ENCODE measurements around the gene SAMD14. TPM values are rescaled to one million over a fixed set of nuclear protein-coding genes. Genes with fewer than 3 reads are reported as not detected.

SAMD14 gene
- total and polyA plus RNA-seq, 2 experiments from 2014 or later, result 0.70 to 4.7 TPM

DNA sequence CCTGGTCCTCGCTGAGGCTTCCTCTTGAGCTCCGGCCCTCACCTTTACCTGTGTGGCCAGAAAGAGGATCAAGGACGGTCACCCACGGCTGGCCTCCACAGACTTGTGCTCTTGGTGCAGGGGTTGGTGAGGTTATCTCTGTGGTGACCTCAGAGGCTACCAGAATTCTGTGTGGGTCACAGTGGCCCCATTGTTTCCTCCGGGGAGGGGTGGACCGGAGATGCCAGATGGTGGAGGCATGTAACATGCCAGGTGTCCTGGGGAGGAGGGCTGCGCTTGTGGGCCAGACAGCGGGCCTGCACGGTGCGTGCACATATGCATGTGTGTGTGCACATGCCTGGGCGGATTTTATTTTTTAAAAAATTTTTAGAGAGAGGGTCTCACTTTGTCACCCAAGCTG, 42.2 kb upstream of the SAMD14 start (continued):
- TF ChIP-seq, protein P1, sequence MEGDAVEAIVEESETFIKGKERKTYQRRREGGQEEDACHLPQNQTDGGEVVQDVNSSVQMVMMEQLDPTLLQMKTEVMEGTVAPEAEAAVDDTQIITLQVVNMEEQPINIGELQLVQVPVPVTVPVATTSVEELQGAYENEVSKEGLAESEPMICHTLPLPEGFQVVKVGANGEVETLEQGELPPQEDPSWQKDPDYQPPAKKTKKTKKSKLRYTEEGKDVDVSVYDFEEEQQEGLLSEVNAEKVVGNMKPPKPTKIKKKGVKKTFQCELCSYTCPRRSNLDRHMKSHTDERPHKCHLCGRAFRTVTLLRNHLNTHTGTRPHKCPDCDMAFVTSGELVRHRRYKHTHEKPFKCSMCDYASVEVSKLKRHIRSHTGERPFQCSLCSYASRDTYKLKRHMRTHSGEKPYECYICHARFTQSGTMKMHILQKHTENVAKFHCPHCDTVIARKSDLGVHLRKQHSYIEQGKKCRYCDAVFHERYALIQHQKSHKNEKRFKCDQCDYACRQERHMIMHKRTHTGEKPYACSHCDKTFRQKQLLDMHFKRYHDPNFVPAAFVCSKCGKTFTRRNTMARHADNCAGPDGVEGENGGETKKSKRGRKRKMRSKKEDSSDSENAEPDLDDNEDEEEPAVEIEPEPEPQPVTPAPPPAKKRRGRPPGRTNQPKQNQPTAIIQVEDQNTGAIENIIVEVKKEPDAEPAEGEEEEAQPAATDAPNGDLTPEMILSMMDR (conservative IDR thresholded peaks at IDR 0.05; ENCODE audit: low read depth in 2 of 2), result no peak
- TF ChIP-seq POLR2AphosphoS5 (IDR thresholded peaks at IDR 0.05; ENCODE audit: low read depth) (no peak), JUNB (IDR thresholded peaks at IDR 0.05; ENCODE audit: unreplicated experiment) (no peak), EZH2phosphoT487 (IDR thresholded peaks at IDR 0.05; ENCODE audit: unreplicated experiment) (no peak), EZH2 (IDR thresholded peaks at IDR 0.05; ENCODE audit: low read depth, unreplicated experiment) (no peak), CREB1 (CRISPR knock-in tag; IDR thresholded peaks at IDR 0.05; ENCODE audit: low read depth) (no peak)
- TF ChIP-seq, protein P2, sequence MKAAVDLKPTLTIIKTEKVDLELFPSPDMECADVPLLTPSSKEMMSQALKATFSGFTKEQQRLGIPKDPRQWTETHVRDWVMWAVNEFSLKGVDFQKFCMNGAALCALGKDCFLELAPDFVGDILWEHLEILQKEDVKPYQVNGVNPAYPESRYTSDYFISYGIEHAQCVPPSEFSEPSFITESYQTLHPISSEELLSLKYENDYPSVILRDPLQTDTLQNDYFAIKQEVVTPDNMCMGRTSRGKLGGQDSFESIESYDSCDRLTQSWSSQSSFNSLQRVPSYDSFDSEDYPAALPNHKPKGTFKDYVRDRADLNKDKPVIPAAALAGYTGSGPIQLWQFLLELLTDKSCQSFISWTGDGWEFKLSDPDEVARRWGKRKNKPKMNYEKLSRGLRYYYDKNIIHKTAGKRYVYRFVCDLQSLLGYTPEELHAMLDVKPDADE (IDR thresholded peaks at IDR 0.05), result no peak

DNA sequence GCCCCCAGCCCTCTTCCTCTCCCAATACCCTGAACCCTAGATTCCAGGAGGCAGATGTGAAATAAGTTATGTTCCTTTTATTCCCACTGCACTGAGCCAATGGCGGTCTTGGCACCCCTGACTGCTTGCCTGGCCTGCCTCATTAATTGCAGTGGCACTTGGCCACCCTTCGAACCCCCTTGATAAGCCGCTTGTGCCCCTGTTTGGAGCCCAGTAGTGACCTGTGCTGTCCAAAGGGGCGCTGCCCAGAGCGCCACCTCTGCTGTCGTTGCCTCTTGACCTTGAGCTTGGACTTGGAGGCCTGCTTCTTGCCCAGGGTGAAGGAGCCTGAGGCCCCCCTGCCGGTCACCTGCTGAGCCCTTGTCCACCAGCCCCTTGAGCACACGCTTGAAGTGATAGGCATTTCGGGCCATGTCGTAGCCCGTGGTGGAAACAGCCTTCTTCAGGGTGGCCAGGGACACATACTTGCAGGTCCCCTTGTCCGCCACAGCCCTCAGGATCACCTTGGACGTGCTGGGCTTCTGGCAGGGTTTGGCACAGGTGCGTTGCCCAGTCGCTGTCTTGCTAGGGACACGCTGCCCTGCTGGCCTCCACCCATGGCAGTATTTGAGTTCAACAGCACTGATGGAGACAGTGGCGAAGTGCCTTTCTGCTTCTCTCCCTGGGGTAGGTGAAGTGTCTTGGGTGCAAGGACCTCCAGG, 41.6 kb upstream of the SAMD14 start:
- H3K27ac Mint-ChIP-seq, result no peak overlapping the region
- DNase-seq (ENCODE audit: low spot score) (no peak), ATAC-seq (no peak)
- Histone ChIP-seq H3K4me2 (no peak overlapping the region), H3F3A (replicated peaks; ENCODE audit: low read depth) (no peaks in the 10 kb centered on the region), H4K20me1 (replicated peaks; ENCODE audit: insufficient read depth) (no peaks in the 10 kb centered on the region), H3K4me3 (no peak overlapping the region), H3K79me2 (replicated peaks; ENCODE audit: insufficient read depth) (no peaks in the 10 kb centered on the region), H3K27ac (ENCODE audit: low read depth) (no peak overlapping the region), H2AFZ (no peak overlapping the region), H3K36me3 (ENCODE audit: insufficient read depth) (no peaks in the 10 kb centered on the region), H3K9me2 (ENCODE audit: insufficient read depth) (no peaks in the 10 kb centered on the region), H3K27me3 (ENCODE audit: insufficient read depth) (no peaks in the 10 kb centered on the region), H3K4me1 (ENCODE audit: insufficient read depth) (no peaks in the 10 kb centered on the region)
- no peaks in the 10 kb centered on the region; the same call in 2 of the 3 replicates for H3K9me3 Mint-ChIP-seq
- H3K4me1 Mint-ChIP-seq, result peaks cover 25% of the 10 kb centered on the region
- H3K4me3 Mint-ChIP-seq, result no peak overlapping the region
- no peaks in the 10 kb centered on the region for H3K36me3 Mint-ChIP-seq (ENCODE audit: low read depth)
- H3K27me3 Mint-ChIP-seq (ENCODE audit: insufficient read depth, low read depth, poor library complexity), result peaks cover 11% of the 10 kb centered on the region
- TF ChIP-seq, protein P3, sequence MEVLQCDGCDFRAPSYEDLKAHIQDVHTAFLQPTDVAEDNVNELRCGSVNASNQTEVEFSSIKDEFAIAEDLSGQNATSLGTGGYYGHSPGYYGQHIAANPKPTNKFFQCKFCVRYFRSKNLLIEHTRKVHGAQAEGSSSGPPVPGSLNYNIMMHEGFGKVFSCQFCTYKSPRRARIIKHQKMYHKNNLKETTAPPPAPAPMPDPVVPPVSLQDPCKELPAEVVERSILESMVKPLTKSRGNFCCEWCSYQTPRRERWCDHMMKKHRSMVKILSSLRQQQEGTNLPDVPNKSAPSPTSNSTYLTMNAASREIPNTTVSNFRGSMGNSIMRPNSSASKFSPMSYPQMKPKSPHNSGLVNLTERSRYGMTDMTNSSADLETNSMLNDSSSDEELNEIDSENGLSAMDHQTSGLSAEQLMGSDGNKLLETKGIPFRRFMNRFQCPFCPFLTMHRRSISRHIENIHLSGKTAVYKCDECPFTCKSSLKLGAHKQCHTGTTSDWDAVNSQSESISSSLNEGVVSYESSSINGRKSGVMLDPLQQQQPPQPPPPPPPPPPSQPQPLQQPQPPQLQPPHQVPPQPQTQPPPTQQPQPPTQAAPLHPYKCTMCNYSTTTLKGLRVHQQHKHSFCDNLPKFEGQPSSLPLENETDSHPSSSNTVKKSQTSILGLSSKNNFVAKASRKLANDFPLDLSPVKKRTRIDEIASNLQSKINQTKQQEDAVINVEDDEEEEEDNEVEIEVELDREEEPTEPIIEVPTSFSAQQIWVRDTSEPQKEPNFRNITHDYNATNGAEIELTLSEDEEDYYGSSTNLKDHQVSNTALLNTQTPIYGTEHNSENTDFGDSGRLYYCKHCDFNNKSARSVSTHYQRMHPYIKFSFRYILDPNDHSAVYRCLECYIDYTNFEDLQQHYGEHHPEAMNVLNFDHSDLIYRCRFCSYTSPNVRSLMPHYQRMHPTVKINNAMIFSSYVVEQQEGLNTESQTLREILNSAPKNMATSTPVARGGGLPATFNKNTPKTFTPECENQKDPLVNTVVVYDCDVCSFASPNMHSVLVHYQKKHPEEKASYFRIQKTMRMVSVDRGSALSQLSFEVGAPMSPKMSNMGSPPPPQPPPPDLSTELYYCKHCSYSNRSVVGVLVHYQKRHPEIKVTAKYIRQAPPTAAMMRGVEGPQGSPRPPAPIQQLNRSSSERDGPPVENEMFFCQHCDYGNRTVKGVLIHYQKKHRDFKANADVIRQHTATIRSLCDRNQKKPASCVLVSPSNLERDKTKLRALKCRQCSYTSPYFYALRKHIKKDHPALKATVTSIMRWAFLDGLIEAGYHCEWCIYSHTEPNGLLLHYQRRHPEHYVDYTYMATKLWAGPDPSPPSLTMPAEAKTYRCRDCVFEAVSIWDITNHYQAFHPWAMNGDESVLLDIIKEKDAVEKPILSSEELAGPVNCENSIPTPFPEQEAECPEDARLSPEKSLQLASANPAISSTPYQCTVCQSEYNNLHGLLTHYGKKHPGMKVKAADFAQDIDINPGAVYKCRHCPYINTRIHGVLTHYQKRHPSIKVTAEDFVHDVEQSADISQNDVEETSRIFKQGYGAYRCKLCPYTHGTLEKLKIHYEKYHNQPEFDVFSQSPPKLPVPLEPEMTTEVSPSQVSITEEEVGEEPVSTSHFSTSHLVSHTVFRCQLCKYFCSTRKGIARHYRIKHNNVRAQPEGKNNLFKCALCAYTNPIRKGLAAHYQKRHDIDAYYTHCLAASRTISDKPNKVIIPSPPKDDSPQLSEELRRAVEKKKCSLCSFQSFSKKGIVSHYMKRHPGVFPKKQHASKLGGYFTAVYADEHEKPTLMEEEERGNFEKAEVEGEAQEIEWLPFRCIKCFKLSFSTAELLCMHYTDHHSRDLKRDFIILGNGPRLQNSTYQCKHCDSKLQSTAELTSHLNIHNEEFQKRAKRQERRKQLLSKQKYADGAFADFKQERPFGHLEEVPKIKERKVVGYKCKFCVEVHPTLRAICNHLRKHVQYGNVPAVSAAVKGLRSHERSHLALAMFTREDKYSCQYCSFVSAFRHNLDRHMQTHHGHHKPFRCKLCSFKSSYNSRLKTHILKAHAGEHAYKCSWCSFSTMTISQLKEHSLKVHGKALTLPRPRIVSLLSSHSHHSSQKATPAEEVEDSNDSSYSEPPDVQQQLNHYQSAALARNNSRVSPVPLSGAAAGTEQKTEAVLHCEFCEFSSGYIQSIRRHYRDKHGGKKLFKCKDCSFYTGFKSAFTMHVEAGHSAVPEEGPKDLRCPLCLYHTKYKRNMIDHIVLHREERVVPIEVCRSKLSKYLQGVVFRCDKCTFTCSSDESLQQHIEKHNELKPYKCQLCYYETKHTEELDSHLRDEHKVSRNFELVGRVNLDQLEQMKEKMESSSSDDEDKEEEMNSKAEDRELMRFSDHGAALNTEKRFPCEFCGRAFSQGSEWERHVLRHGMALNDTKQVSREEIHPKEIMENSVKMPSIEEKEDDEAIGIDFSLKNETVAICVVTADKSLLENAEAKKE (CRISPR knock-in tag; IDR thresholded peaks at IDR 0.05), result no peak
- no peak for TF ChIP-seq EZH2 (IDR thresholded peaks at IDR 0.05; ENCODE audit: low read depth, unreplicated experiment)
- TF ChIP-seq, protein P1 (conservative IDR thresholded peaks at IDR 0.05; ENCODE audit: low read depth in 2 of 2), result no peak
- no peak for TF ChIP-seq ZNF331 (CRISPR knock-in tag; IDR thresholded peaks at IDR 0.05; ENCODE audit: low read depth)
- no peak for TF ChIP-seq ZNF114 (CRISPR knock-in tag; IDR thresholded peaks at IDR 0.05)
- TF ChIP-seq, protein P2 (IDR thresholded peaks at IDR 0.05), result no peak

Data from GM23338 (cell line).